ENCODE measurements around the gene KCNV2.
A peak's percentile ranks its signal among the peaks of the same experiment; 100 is the strongest.
"Not testable (repeated sequence)": the region's sequence is repeated elsewhere in the genome, so short reads cannot be mapped to it uniquely, and the experiment has no call there.

Gene KCNV2

GRCh38 chr9:2717385-2717784 lies at the start of gene KCNV2:
Gene KCNV2, plus strand, starts transcription at chr9:2717510. Its CDS starts 230 bp downstream, at chr9:2717740.
- no peak for DNase-seq (ENCODE audit: low spot score)

- DNase-seq (ENCODE audit: low spot score), result no peak
Observed at GRCh38 chr9:2673161-2673560, 44.1 kb upstream of the KCNV2 start.

GRCh38 chr9:2674141-2674824 lies 43.0 kb upstream of the KCNV2 start:
- DNase-seq (ENCODE audit: low spot score), result no peak

GRCh38 chr9:2675834-2676233 lies 41.5 kb upstream of the KCNV2 start:
- no peak for DNase-seq (ENCODE audit: low spot score)

- no peak for DNase-seq (ENCODE audit: low spot score)
Observed at GRCh38 chr9:2676466-2676865, 40.8 kb upstream of the KCNV2 start.

GRCh38 chr9:2677915-2678889 lies 39.1 kb upstream of the KCNV2 start:
- DNase-seq (ENCODE audit: low spot score), result no peak

GRCh38 chr9:2679011-2679410 lies 38.3 kb upstream of the KCNV2 start:
- DNase-seq (ENCODE audit: low spot score), result peak; percentile 20

- no peak for DNase-seq (ENCODE audit: low spot score)
Observed at GRCh38 chr9:2681981-2682380, 35.3 kb upstream of the KCNV2 start.

GRCh38 chr9:2686911-2687310 lies 30.4 kb upstream of the KCNV2 start:
- DNase-seq (ENCODE audit: low spot score), result no peak

- DNase-seq (ENCODE audit: low spot score), result no peak
Observed at GRCh38 chr9:2688636-2689035, 28.7 kb upstream of the KCNV2 start.

- peak; percentile 2 for DNase-seq (ENCODE audit: low spot score)
Observed at GRCh38 chr9:2691212-2691611, 26.1 kb upstream of the KCNV2 start.

- DNase-seq (ENCODE audit: low spot score), result no peak
Observed at GRCh38 chr9:2691626-2692025, 25.7 kb upstream of the KCNV2 start.

GRCh38 chr9:2693056-2693455 lies 24.3 kb upstream of the KCNV2 start:
- DNase-seq (ENCODE audit: low spot score), result no peak

- no peak for DNase-seq (ENCODE audit: low spot score)
Observed at GRCh38 chr9:2697492-2697891, 19.8 kb upstream of the KCNV2 start.

- DNase-seq (ENCODE audit: low spot score), result no peak
Observed at GRCh38 chr9:2700398-2700797, 16.9 kb upstream of the KCNV2 start.

GRCh38 chr9:2700909-2701550 lies 16.3 kb upstream of the KCNV2 start:
- DNase-seq (ENCODE audit: low spot score), result no peak

- no peak for DNase-seq (ENCODE audit: low spot score)
Observed at GRCh38 chr9:2704504-2704903, 12.8 kb upstream of the KCNV2 start.

GRCh38 chr9:2707256-2707655 lies 10.1 kb upstream of the KCNV2 start:
- not testable (repeated sequence) for DNase-seq (ENCODE audit: low spot score)

GRCh38 chr9:2709645-2710101 lies 7.6 kb upstream of the KCNV2 start:
- DNase-seq (ENCODE audit: low spot score), result no peak

- DNase-seq (ENCODE audit: low spot score), result no peak
Observed at GRCh38 chr9:2711716-2712115, 5.6 kb upstream of the KCNV2 start.

- no peak for DNase-seq (ENCODE audit: low spot score)
Observed at GRCh38 chr9:2718001-2718697, 839 bp downstream of the KCNV2 start.

GRCh38 chr9:2718698-2719033 lies 1.4 kb downstream of the KCNV2 start:
- no peak for DNase-seq (ENCODE audit: low spot score)
